ENCODE results near the gene BBX. TPM values are rescaled to one million over a fixed set of nuclear protein-coding genes. Genes with fewer than 3 reads are reported as not detected.

Gene BBX
- total and polyA plus RNA-seq, 2 of the 13 experiments (the other 11 are each of a cell fraction or from before 2014, with no cell fraction given), result 13.7 to 23.2 TPM

DNA sequence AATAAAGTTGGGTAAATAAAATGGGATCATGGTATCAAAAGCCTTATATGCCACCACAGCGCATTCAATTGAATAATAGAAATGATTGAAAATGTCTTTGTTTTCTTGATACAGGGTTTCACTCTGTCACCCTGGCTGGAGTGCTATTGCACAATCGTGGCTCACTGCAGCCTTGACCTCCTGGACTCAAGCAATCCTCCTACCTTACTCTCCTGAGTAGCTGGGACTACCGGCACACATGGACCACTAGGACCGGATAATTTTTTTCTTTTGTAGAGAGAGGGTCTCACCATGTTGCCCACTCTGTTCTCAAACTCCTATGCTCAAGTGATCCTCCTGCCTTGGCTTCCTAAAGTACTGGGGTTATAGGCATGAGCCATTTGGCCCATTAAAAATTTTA is 33.8 kb upstream of the BBX start (continued):
- no peak for TF ChIP-seq ZMAT5 (CRISPR knock-in tag; IDR thresholded peaks at IDR 0.05; ENCODE audit: borderline replicate concordance, low read depth)
- peak; percentile 85 for TF ChIP-seq AHDC1 (CRISPR knock-in tag; IDR thresholded peaks at IDR 0.05; ENCODE audit: borderline replicate concordance)
- TF ChIP-seq SAP130 (CRISPR knock-in tag; IDR thresholded peaks at IDR 0.05; ENCODE audit: low read depth), result peak; percentile 55; the same call in 1 of the 2 replicates
- no peak for TF ChIP-seq ATF1 (CRISPR knock-in tag; IDR thresholded peaks at IDR 0.05)
- TF ChIP-seq ZMYM4 (CRISPR knock-in tag; IDR thresholded peaks at IDR 0.05), result peak; percentile 70
- TF ChIP-seq GZF1 (CRISPR knock-in tag; IDR thresholded peaks at IDR 0.05), result peak; percentile 99
- TF ChIP-seq, protein P1, sequence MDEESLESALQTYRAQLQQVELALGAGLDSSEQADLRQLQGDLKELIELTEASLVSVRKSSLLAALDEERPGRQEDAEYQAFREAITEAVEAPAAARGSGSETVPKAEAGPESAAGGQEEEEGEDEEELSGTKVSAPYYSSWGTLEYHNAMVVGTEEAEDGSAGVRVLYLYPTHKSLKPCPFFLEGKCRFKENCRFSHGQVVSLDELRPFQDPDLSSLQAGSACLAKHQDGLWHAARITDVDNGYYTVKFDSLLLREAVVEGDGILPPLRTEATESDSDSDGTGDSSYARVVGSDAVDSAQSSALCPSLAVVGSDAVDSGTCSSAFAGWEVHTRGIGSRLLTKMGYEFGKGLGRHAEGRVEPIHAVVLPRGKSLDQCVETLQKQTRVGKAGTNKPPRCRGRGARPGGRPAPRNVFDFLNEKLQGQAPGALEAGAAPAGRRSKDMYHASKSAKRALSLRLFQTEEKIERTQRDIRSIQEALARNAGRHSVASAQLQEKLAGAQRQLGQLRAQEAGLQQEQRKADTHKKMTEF (CRISPR knock-in tag; IDR thresholded peaks at IDR 0.05), result peak; percentile 39; the same call in 1 of the 2 replicates
- 0 out of 2 replicates have a peak, but pooled peaks have one; percentile 49 for TF ChIP-seq ERF (CRISPR knock-in tag; IDR thresholded peaks at IDR 0.05)
- peak; percentile 81 for TF ChIP-seq RARA (CRISPR knock-in tag; IDR thresholded peaks at IDR 0.05)
- TF ChIP-seq ZNF569 (CRISPR knock-in tag; IDR thresholded peaks at IDR 0.05; ENCODE audit: borderline replicate concordance), result no peak
- TF ChIP-seq SAFB2 (CRISPR knock-in tag; IDR thresholded peaks at IDR 0.05; ENCODE audit: borderline replicate concordance, low read depth), result no peak
- peak in 1 of 2 experiments; percentile 41; a peak in 1 of 4 replicates for TF ChIP-seq KLF16 (CRISPR knock-in tag; IDR thresholded peaks at IDR 0.05)
- peak; percentile 66; the same call in 1 of the 2 replicates for TF ChIP-seq ZBTB7B (CRISPR knock-in tag; IDR thresholded peaks at IDR 0.05)
- TF ChIP-seq ARID5B (CRISPR knock-in tag; IDR thresholded peaks at IDR 0.05), result peak; percentile 89
- peak; percentile 38; the same call in 1 of the 2 replicates for TF ChIP-seq HDAC2 (CRISPR knock-in tag; IDR thresholded peaks at IDR 0.05)
- TF ChIP-seq TBX2 (CRISPR knock-in tag; IDR thresholded peaks at IDR 0.05; ENCODE audit: borderline replicate concordance), result peak; percentile 44; the same call in 1 of the 2 replicates
- TF ChIP-seq KLF12 (CRISPR knock-in tag; IDR thresholded peaks at IDR 0.05; ENCODE audit: borderline replicate concordance), result no peak
- peak; percentile 41; the same call in 1 of the 2 replicates for TF ChIP-seq THAP11 (CRISPR knock-in tag; IDR thresholded peaks at IDR 0.05)
- TF ChIP-seq NR2F6 (IDR thresholded peaks at IDR 0.05), result peak; percentile 83
- TF ChIP-seq NR2F6 (CRISPR knock-in tag; IDR thresholded peaks at IDR 0.05), result peak; percentile 94
- no peak for TF ChIP-seq ARNTL (CRISPR knock-in tag; IDR thresholded peaks at IDR 0.05)
